Measurements from ENCODE around the gene SLC25A48. TPM values are rescaled to one million over a fixed set of nuclear protein-coding genes. Genes with fewer than 3 reads are reported as not detected.

The SLC25A48 gene
- total and polyA plus RNA-seq, 2 donors (not counting 1 experiment from before 2014, with no cell fraction given) = not detected

DNA sequence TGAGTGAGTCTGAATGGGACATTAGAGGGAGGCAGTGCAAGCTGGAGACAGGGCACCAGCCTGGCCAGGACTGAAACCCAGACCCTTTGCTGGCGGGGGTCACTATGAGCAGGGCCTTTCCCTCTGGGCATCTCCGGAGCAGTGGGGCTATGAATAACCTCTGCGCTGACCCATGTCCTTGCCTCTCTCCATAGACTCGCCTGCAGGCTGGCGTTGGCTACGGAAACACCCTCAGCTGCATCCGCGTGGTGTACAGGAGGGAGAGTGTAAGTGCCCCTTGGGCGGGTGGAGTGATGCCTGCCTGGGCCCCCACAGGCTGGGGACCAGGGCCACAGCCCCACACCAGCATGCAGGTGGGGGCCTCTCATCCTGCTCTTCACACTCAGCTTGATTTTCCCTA is 15.8 kb downstream of the SLC25A48 start:
- H3K4me2 ChIP-seq (ENCODE audit: extremely low read depth, insufficient read depth, low read length) = no peak overlapping the region
- H3K9me3 ChIP-seq (ENCODE audit: control insufficient read depth, insufficient read depth, low read depth, low read length) = no peaks in the 10 kb centered on the region
- TF ChIP-seq, protein P1, sequence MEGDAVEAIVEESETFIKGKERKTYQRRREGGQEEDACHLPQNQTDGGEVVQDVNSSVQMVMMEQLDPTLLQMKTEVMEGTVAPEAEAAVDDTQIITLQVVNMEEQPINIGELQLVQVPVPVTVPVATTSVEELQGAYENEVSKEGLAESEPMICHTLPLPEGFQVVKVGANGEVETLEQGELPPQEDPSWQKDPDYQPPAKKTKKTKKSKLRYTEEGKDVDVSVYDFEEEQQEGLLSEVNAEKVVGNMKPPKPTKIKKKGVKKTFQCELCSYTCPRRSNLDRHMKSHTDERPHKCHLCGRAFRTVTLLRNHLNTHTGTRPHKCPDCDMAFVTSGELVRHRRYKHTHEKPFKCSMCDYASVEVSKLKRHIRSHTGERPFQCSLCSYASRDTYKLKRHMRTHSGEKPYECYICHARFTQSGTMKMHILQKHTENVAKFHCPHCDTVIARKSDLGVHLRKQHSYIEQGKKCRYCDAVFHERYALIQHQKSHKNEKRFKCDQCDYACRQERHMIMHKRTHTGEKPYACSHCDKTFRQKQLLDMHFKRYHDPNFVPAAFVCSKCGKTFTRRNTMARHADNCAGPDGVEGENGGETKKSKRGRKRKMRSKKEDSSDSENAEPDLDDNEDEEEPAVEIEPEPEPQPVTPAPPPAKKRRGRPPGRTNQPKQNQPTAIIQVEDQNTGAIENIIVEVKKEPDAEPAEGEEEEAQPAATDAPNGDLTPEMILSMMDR (conservative IDR thresholded peaks at IDR 0.05 in 1 of 2, IDR thresholded peaks at IDR 0.05 in 1 of 2; ENCODE audit: low read depth in 1 of 2, low read length in 2 of 2) = no peak
- TF ChIP-seq EZH2 (IDR thresholded peaks at IDR 0.05; ENCODE audit: low read length, missing control alignments) = no peak
- H3K4me3 ChIP-seq (replicated peaks in 1 of 4; ENCODE audit: control extremely low read depth in 1 of 4, insufficient read depth in 1 of 4, low read depth in 3 of 4, low read length in 4 of 4) = no peak overlapping the region
- H3K4me1 ChIP-seq (ENCODE audit: control insufficient read depth, extremely low read depth, insufficient read depth, low read length) = no peaks in the 10 kb centered on the region
- no peaks in the 10 kb centered on the region for H3K36me3 ChIP-seq (ENCODE audit: control insufficient read depth, insufficient read depth, low read length)
- no peaks in the 10 kb centered on the region for H3K27me3 ChIP-seq (ENCODE audit: control insufficient read depth, insufficient read depth, low read length)
- no peak overlapping the region for H2AFZ ChIP-seq (ENCODE audit: low read length)
- H4K20me1 ChIP-seq (ENCODE audit: control insufficient read depth, extremely low read depth, insufficient read depth, low read length) = no peaks in the 10 kb centered on the region
- DNase-seq (ENCODE audit: low read depth in 2 of 2) = no peak
- H3K79me2 ChIP-seq (ENCODE audit: control insufficient read depth, insufficient read depth, low read length) = no peaks in the 10 kb centered on the region
- H3K9ac ChIP-seq (ENCODE audit: insufficient read depth, low read length) = no peak overlapping the region
- no peak overlapping the region for H3K27ac ChIP-seq (ENCODE audit: insufficient read depth, low read length)

DNA sequence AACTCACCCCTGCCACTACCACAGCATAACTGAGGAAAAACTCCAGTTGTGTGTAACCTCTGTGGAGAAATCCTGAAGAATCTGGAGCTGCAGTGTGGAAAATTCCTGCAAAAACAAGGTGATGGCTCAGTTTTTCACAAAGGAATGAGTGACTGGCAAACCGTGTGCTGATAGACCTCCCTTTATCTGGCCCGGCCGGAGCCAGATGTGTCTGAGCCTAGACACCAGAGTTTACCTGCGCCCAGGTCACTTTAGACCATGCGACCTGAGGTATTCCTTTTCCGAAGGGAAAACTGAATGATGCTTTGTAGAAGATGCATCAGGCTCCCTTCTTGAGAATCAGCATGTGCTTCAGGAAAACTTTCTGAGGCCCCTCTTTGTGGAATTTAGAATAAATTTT is 16.2 kb downstream of the SLC25A48 start:
- H3K27me3 ChIP-seq (ENCODE audit: control insufficient read depth, insufficient read depth, low read length) = no peaks in the 10 kb centered on the region
- DNase-seq (ENCODE audit: low read depth in 2 of 2) = no peak
- no peak overlapping the region for H2AFZ ChIP-seq (ENCODE audit: low read length)
- H3K9ac ChIP-seq (ENCODE audit: insufficient read depth, low read length) = no peak overlapping the region
- no peak overlapping the region for H3K27ac ChIP-seq (ENCODE audit: insufficient read depth, low read length)
- H3K36me3 ChIP-seq (ENCODE audit: control insufficient read depth, insufficient read depth, low read length) = no peaks in the 10 kb centered on the region
- H4K20me1 ChIP-seq (ENCODE audit: control insufficient read depth, extremely low read depth, insufficient read depth, low read length) = no peaks in the 10 kb centered on the region
- H3K4me1 ChIP-seq (ENCODE audit: control insufficient read depth, extremely low read depth, insufficient read depth, low read length) = no peaks in the 10 kb centered on the region
- H3K4me2 ChIP-seq (ENCODE audit: extremely low read depth, insufficient read depth, low read length) = no peak overlapping the region
- H3K79me2 ChIP-seq (ENCODE audit: control insufficient read depth, insufficient read depth, low read length) = no peaks in the 10 kb centered on the region
- no peaks in the 10 kb centered on the region for H3K9me3 ChIP-seq (ENCODE audit: control insufficient read depth, insufficient read depth, low read depth, low read length)
- H3K4me3 ChIP-seq (replicated peaks in 1 of 4; ENCODE audit: control extremely low read depth in 1 of 4, insufficient read depth in 1 of 4, low read depth in 3 of 4, low read length in 4 of 4) = no peak overlapping the region
- TF ChIP-seq, protein P1 (conservative IDR thresholded peaks at IDR 0.05 in 1 of 2, IDR thresholded peaks at IDR 0.05 in 1 of 2; ENCODE audit: low read depth in 1 of 2, low read length in 2 of 2) = no peak
- no peak for TF ChIP-seq EZH2 (IDR thresholded peaks at IDR 0.05; ENCODE audit: low read length, missing control alignments)

DNA sequence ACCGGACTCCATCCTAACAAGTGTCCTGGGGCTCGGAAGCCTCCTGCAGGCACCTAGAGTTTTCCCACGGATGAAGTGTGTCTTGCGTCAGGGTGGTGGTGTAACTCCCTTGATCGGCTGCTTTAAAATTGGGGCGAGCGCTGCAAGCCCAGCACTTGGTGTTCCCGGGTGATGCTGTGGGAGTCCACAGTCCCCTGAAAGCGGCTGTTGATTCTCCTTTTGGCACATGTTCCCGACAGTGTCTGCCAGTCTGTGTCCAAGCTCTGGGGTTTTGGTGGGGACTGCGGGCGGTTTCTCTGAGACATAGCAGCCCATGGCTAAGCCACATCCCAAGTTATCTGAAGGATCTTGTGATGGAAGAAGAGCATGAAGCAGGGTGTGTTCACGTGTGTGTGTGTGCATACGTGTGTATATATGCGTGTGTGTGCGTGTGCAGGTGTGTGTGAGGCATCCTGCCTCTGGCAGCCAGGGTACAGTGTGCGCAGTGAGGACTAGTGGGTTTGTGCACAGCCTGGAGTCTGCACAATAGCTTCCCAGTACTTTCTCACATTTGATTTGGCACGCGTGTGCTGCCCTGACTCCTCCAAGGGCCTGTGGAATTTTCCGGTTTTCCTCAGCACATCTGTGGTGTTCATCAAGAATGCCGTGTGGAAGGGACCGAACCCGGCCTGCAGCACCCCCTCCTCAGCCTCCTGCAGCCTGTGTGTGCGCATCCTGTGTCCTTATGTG is 16.9 kb downstream of the SLC25A48 start:
- Histone ChIP-seq H3K4me3 (replicated peaks in 1 of 4; ENCODE audit: control extremely low read depth in 1 of 4, insufficient read depth in 1 of 4, low read depth in 3 of 4, low read length in 4 of 4) (no peak overlapping the region), H3K36me3 (ENCODE audit: control insufficient read depth, insufficient read depth, low read length) (no peaks in the 10 kb centered on the region), H3K9ac (ENCODE audit: insufficient read depth, low read length) (no peak overlapping the region), H3K4me1 (ENCODE audit: control insufficient read depth, extremely low read depth, insufficient read depth, low read length) (no peaks in the 10 kb centered on the region), H3K9me3 (ENCODE audit: control insufficient read depth, insufficient read depth, low read depth, low read length) (no peaks in the 10 kb centered on the region), H4K20me1 (ENCODE audit: control insufficient read depth, extremely low read depth, insufficient read depth, low read length) (no peaks in the 10 kb centered on the region), H3K27me3 (ENCODE audit: control insufficient read depth, insufficient read depth, low read length) (no peaks in the 10 kb centered on the region), H3K4me2 (ENCODE audit: extremely low read depth, insufficient read depth, low read length) (no peak overlapping the region), H3K79me2 (ENCODE audit: control insufficient read depth, insufficient read depth, low read length) (no peaks in the 10 kb centered on the region), H2AFZ (ENCODE audit: low read length) (no peak overlapping the region), H3K27ac (ENCODE audit: insufficient read depth, low read length) (no peak overlapping the region)
- TF ChIP-seq EZH2 (IDR thresholded peaks at IDR 0.05; ENCODE audit: low read length, missing control alignments) = no peak
- TF ChIP-seq, protein P1 (conservative IDR thresholded peaks at IDR 0.05 in 1 of 2, IDR thresholded peaks at IDR 0.05 in 1 of 2; ENCODE audit: low read depth in 1 of 2, low read length in 2 of 2) = no peak
- DNase-seq (ENCODE audit: low read depth in 2 of 2) = no peak

Data from fibroblast of lung (primary cell).